ENCODE results near the gene PCDHB7. TPM values are rescaled to one million over a fixed set of nuclear protein-coding genes. Genes with fewer than 3 reads are reported as not detected.
"Not testable (repeated sequence)": the region's sequence is repeated elsewhere in the genome, so short reads cannot be mapped to it uniquely, and the experiment has no call there.

PCDHB7 gene
- total RNA-seq (2021; ENCODE audit: unreplicated experiment) (not detected), Bru-seq, nascent RNA (percentile 12 among the genes with signal in this experiment), BruChase-seq, experiment 1, labeled RNA remaining after a 6-hour chase (percentile 25 among the genes with signal in this experiment), BruChase-seq, experiment 2, labeled RNA remaining after a 2-hour chase (not detected)
- 0.02 TPM in 1 of 2 replicates, not detected in the other for polyA plus RNA-seq (2012)
- long read RNA-seq: 0 reads

GRCh38 chr5:141172381-141173204, at the start of gene PCDHB7:
Gene PCDHB7, plus strand, starts transcription at chr5:141172644. Its CDS starts 192 bp downstream, at chr5:141172836.
- no peak within 1 kb of the TSS for H2AFZ ChIP-seq (ENCODE audit: low read depth, low read length, poor library complexity, severe bottlenecking)
- no peak within 1 kb of the TSS for H3K27ac ChIP-seq (ENCODE audit: low read depth, low read length)
- ChIA-PET CTCF (no interaction called here), POLR2A (no interaction called here), RAD21 (ENCODE audit: low non-redundant PET in 1 of 2, low total read pairs in 2 of 2, uncharacterized antibody in 2 of 2, unreplicated experiment in 2 of 2) (no interaction called here)
- no peak within 1 kb of the TSS for H3K4me3 ChIP-seq (replicated peaks in 1 of 2; ENCODE audit: low read depth in 1 of 2, low read length in 2 of 2)
- no peaks in the 10 kb centered on the region for H3K9me2 ChIP-seq (ENCODE audit: insufficient read depth)
- no peaks in the 10 kb centered on the region for H3K4me1 ChIP-seq (ENCODE audit: control insufficient read depth in 1 of 2, insufficient read depth in 2 of 2, low read length in 2 of 2)
- peak; percentile 19 for DNase-seq (ENCODE audit: low read depth, low spot score)
- H3K27me3 ChIP-seq (ENCODE audit: insufficient read depth, low read length): no peaks in the 10 kb centered on the region
- TF ChIP-seq ZFX (IDR thresholded peaks at IDR 0.05): no peak
- TF ChIP-seq RAD21 (IDR thresholded peaks at IDR 0.05; ENCODE audit: low read depth): peak; percentile 59
- no peak for TF ChIP-seq JUND (IDR thresholded peaks at IDR 0.05)
- TF ChIP-seq, protein P1, sequence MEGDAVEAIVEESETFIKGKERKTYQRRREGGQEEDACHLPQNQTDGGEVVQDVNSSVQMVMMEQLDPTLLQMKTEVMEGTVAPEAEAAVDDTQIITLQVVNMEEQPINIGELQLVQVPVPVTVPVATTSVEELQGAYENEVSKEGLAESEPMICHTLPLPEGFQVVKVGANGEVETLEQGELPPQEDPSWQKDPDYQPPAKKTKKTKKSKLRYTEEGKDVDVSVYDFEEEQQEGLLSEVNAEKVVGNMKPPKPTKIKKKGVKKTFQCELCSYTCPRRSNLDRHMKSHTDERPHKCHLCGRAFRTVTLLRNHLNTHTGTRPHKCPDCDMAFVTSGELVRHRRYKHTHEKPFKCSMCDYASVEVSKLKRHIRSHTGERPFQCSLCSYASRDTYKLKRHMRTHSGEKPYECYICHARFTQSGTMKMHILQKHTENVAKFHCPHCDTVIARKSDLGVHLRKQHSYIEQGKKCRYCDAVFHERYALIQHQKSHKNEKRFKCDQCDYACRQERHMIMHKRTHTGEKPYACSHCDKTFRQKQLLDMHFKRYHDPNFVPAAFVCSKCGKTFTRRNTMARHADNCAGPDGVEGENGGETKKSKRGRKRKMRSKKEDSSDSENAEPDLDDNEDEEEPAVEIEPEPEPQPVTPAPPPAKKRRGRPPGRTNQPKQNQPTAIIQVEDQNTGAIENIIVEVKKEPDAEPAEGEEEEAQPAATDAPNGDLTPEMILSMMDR (IDR thresholded peaks at IDR 0.05 in 2 of 3, conservative IDR thresholded peaks at IDR 0.05 in 1 of 3; ENCODE audit: borderline replicate concordance in 1 of 3, insufficient read depth in 1 of 3, low read depth in 2 of 3, low read length in 2 of 3): peak; percentile 40 to 71 (median 54); a peak in 5 of 6 replicates
- intact Hi-C loops (cut with micrococcal nuclease): no loop called here
- ATAC-seq: no peak
- peaks cover 0 to 4% of the 10 kb centered on the region in 2 experiments; a peak in 2 of 4 replicates for H3K9me3 ChIP-seq (ENCODE audit: control insufficient read depth in 1 of 2, insufficient read depth in 1 of 2, low read depth in 1 of 2, low read length in 2 of 2)
- no peak within 1 kb of the TSS for H3K4me2 ChIP-seq (ENCODE audit: low read length)
- no peaks in the 10 kb centered on the region for H4K20me1 ChIP-seq (ENCODE audit: insufficient read depth)
- no peaks in the 10 kb centered on the region for H3K36me3 ChIP-seq (ENCODE audit: control insufficient read depth in 1 of 2, insufficient read depth in 2 of 2, low read length in 2 of 2)
- no peaks in the 10 kb centered on the region for H3K79me2 ChIP-seq (ENCODE audit: insufficient read depth, low read length)
- BruUV-seq (replicated peaks): no TSS peak
- H3K9ac ChIP-seq (ENCODE audit: low read length): no peak within 1 kb of the TSS

GRCh38 chr5:141123396-141124135, 48.9 kb upstream of the PCDHB7 start:
- H4K20me1 ChIP-seq (ENCODE audit: insufficient read depth); H3K36me3 ChIP-seq (ENCODE audit: control insufficient read depth in 1 of 2, insufficient read depth in 2 of 2, low read length in 2 of 2); ATAC-seq; CTCF ChIA-PET; H3K27me3 ChIP-seq (ENCODE audit: insufficient read depth, low read length); POLR2A ChIA-PET; H3K9me2 ChIP-seq (ENCODE audit: insufficient read depth); DNase-seq (ENCODE audit: low read depth, low spot score); H3K9me3 ChIP-seq (ENCODE audit: control insufficient read depth in 1 of 2, insufficient read depth in 1 of 2, low read depth in 1 of 2, low read length in 2 of 2); H3K79me2 ChIP-seq (ENCODE audit: insufficient read depth, low read length); BruUV-seq (replicated peaks); H3K27ac ChIP-seq (ENCODE audit: low read depth, low read length); H3K4me2 ChIP-seq (ENCODE audit: low read length); H3K4me1 ChIP-seq (ENCODE audit: control insufficient read depth in 1 of 2, insufficient read depth in 2 of 2, low read length in 2 of 2); H3K9ac ChIP-seq (ENCODE audit: low read length); H3K4me3 ChIP-seq (replicated peaks in 1 of 2; ENCODE audit: low read depth in 1 of 2, low read length in 2 of 2); RAD21 ChIA-PET (ENCODE audit: low non-redundant PET in 1 of 2, low total read pairs in 2 of 2, uncharacterized antibody in 2 of 2, unreplicated experiment in 2 of 2); intact Hi-C loops (cut with micrococcal nuclease); H2AFZ ChIP-seq (ENCODE audit: low read depth, low read length, poor library complexity, severe bottlenecking): not testable (repeated sequence)
